Activated CD4-positive, alpha-beta T cell treated with anti-CD3 and anti-CD28 coated beads for 24 hours (primary cell): ENCODE data around the gene CDH20.
"Not testable (repeated sequence)": the region's sequence is repeated elsewhere in the genome, so short reads cannot be mapped to it uniquely, and the experiment has no call there.

ENCODE experiments used
- DNase-seq, 2 donors: peaks; one replicate each; pipeline ENCODE4 v3.0.0-alpha.2; 2020; ENCODE audit warnings: low read depth in 2 of 2

CDH20 gene

GRCh38 chr18:61348230-61348629 lies 15.0 kb downstream of the CDH20 start:
- no peak for DNase-seq

- DNase-seq, result no peak
These were observed 17.3 kb downstream of the CDH20 start for GRCh38 chr18:61350578-61350977.

- DNase-seq, result no peak
These were observed 18.8 kb downstream of the CDH20 start for GRCh38 chr18:61352059-61352458.

GRCh38 chr18:61352611-61353010 lies 19.4 kb downstream of the CDH20 start:
- no peak for DNase-seq

GRCh38 chr18:61360404-61361383 lies 27.5 kb downstream of the CDH20 start:
- no peak for DNase-seq

GRCh38 chr18:61362511-61362910 lies 29.3 kb downstream of the CDH20 start:
- DNase-seq, result no peak

- DNase-seq, result no peak
These were observed 31.7 kb downstream of the CDH20 start for GRCh38 chr18:61364953-61365352.

GRCh38 chr18:61368001-61368400 lies 34.8 kb downstream of the CDH20 start:
- no peak for DNase-seq

GRCh38 chr18:61369671-61370070 lies 36.4 kb downstream of the CDH20 start:
- DNase-seq, result not testable (repeated sequence)

- DNase-seq, result no peak
These were observed 37.9 kb downstream of the CDH20 start for GRCh38 chr18:61371111-61371510.

GRCh38 chr18:61379827-61380226 lies 46.6 kb downstream of the CDH20 start:
- no peak for DNase-seq

GRCh38 chr18:61388010-61388409 lies 54.8 kb downstream of the CDH20 start:
- DNase-seq, result no peak

GRCh38 chr18:61394983-61395382 lies 61.8 kb downstream of the CDH20 start:
- no peak for DNase-seq

GRCh38 chr18:61397222-61397621 lies 64.0 kb downstream of the CDH20 start:
- DNase-seq, result no peak

GRCh38 chr18:61398961-61399705 lies 65.9 kb downstream of the CDH20 start:
- no peak for DNase-seq

GRCh38 chr18:61400016-61400635 lies 66.9 kb downstream of the CDH20 start:
- DNase-seq, result no peak

- no peak for DNase-seq
These were observed 67.5 kb downstream of the CDH20 start for GRCh38 chr18:61400716-61401115.

GRCh38 chr18:61402726-61403125 lies 69.5 kb downstream of the CDH20 start:
- DNase-seq, result no peak

GRCh38 chr18:61413396-61413795 lies 80.2 kb downstream of the CDH20 start:
- DNase-seq, result no peak

- no peak for DNase-seq
These were observed 80.9 kb downstream of the CDH20 start for GRCh38 chr18:61414086-61414485.

GRCh38 chr18:61419763-61420162 lies 86.5 kb downstream of the CDH20 start:
- no peak for DNase-seq

- no peak for DNase-seq
These were observed 87.1 kb downstream of the CDH20 start for GRCh38 chr18:61420218-61420885.
